HG02840 (cell line): ENCODE measurements around the gene NUP98.
A peak's percentile ranks its signal among the peaks of the same experiment; 100 is the strongest.
"Not testable (repeated sequence)": the region's sequence is repeated elsewhere in the genome, so short reads cannot be mapped to it uniquely, and the experiment has no call there.

Experiments
- ATAC-seq: cut with Tn5 transposase; IDR thresholded peaks from one replicate; pipeline ENCODE4 v1.9.1; 2021; ENCODE audit warnings: mild to moderate bottlenecking, moderate library complexity, moderate number of reproducible peaks; ENCODE audit not compliant: unreplicated experiment, low FRiP score

NUP98 gene

GRCh38 chr11:3827434-3828186 lies 30.3 kb upstream of the NUP98 start:
- no peak for ATAC-seq

- ATAC-seq = no peak
These were observed 29.4 kb upstream of the NUP98 start for GRCh38 chr11:3826721-3827120.

- no peak for ATAC-seq
These were observed 28.3 kb upstream of the NUP98 start for GRCh38 chr11:3825473-3826154.

- peak; percentile 53 for ATAC-seq
These were observed 27.5 kb upstream of the NUP98 start for GRCh38 chr11:3824714-3825472.

- no peak for ATAC-seq
These were observed 26.6 kb upstream of the NUP98 start for GRCh38 chr11:3823762-3824506.

GRCh38 chr11:3823303-3823702 lies 25.9 kb upstream of the NUP98 start:
- no peak for ATAC-seq

GRCh38 chr11:3822312-3822711 lies 25.0 kb upstream of the NUP98 start:
- no peak for ATAC-seq

- no peak for ATAC-seq
These were observed 23.6 kb upstream of the NUP98 start for GRCh38 chr11:3820971-3821370.

GRCh38 chr11:3817181-3817800 lies 19.9 kb upstream of the NUP98 start:
- ATAC-seq = no peak

GRCh38 chr11:3816673-3817072 lies 19.3 kb upstream of the NUP98 start:
- ATAC-seq = no peak

GRCh38 chr11:3815845-3816244 lies 18.5 kb upstream of the NUP98 start:
- no peak for ATAC-seq

- ATAC-seq = not testable (repeated sequence)
These were observed 17.5 kb upstream of the NUP98 start for GRCh38 chr11:3814832-3815231.

- ATAC-seq = no peak
These were observed 13.6 kb upstream of the NUP98 start for GRCh38 chr11:3810951-3811350.

- no peak for ATAC-seq
These were observed 13.1 kb upstream of the NUP98 start for GRCh38 chr11:3810446-3810845.

GRCh38 chr11:3809624-3809928 lies 12.2 kb upstream of the NUP98 start:
- ATAC-seq = no peak

GRCh38 chr11:3808861-3809623 lies 11.7 kb upstream of the NUP98 start:
- peak; percentile 62 for ATAC-seq

GRCh38 chr11:3807909-3808860 lies 10.8 kb upstream of the NUP98 start, which contains the start of gene PGAP2:
Gene PGAP2, plus strand, starts transcription at chr11:3808560. Its CDS starts 2,700 bp downstream, at chr11:3811260.
- ATAC-seq = peak; percentile 67

- no peak for ATAC-seq
These were observed 6.6 kb upstream of the NUP98 start for GRCh38 chr11:3803726-3804495.
